Parietal lobe (tissue), 1 donor: ENCODE measurements around the gene ZNF583. TPM values are rescaled to one million over a fixed set of nuclear protein-coding genes. Genes with fewer than 3 reads are reported as not detected.

ENCODE experiments used
- total RNA-seq: library from RNA; depleted of rRNA; stranded (reverse); fragments of >200 nt; gene quantifications from one replicate; pipeline ENCODE4 v1.2.3, GENCODE V29; 2014

Gene ZNF583
- 71.7 TPM for total RNA-seq

DNA sequence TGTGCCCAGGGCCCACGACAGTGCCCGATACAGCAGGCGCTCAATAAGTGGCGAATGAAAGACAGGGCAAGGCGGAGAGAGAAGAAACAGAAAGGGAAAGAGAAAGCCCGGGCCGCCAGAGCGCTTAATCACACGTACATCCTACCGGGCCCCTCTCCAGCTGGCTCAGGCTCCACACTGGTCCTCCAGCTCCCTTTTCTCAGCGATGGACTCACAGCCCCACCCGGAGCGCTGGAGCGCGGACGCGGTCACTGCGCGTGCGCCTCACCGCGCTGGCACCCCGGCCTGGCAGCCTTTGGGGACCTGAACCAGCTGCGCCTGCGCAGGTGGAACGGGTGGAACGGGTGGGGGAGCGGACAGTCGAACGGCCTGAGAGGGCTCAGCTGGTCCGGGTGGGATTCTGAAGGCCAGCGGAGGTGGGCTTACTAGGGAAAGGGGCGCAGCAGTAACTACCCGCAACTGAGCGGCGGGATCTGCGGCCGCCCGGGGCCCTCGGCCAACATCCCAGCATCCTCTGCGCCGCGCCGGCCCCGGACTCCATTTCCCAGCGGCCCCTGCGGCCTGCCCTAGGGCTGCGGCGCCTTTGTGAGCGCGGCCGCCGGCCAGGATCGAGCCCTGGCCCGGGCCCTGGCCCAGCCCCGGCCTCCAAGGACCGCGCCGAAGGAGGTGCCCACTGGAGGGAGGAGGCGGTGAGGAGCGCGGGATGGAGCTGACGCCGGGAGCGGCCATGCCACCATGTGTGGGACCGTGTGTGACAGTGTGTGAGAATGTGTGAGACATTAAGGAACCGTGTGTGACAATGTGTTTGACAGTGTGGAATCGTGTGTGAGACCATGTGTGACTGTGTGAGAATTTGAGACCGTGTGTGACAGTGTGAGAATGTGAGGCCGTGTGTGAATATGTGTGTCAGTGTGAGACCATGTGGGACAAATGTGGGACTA is at the start of gene ZNF583:
TSS of gene ZNF583 (plus strand) at position 569 of the 941 bp plus-strand sequence. CDS start 2,783 bp downstream, outside the sequence.

DNA sequence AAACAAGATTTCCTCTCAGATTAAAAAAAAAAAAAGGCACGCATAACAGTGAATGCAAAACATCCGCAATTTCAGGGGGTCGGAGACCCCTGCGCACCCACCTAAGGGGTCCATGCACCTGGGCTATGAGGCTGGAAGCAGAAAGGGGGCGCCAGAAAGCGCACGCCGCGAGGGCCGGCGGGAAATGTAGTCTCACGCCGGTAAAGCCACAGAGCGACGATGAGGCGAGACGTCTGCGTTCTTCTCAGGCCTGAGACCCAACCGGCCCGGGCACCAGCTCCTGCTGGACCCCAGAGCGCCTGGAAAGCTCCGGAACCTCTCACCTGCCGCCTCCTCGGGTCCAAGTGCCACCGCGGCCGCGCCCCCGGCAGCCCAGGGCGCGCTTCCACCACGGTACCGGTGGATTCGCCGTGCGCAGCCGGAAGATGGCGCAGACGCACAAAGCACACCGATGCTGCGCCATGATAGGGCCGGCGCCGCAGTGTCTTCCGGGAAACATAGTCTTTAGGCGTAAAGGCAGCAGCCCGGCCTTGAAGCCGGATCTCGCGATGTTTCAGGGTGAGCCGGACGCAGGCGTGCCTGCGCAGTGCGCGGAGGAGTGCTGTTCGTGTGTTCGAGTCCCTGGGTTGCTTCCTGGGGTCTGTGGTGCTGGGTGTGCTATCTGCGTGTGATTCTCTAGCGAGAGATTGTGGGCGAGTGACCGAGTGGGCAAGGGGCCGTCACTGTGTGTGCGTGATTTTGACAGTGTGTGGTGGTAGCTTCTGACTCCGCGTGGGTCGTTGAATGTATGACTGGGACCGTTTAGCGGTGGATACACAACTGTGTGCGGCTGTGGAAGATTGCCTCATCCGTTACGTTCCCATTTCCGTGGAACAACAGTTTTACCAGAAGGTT is 10.8 kb upstream of the ZNF583 start, which contains the start of gene ZNF582:
TSS of gene ZNF582 (minus strand) at position 416 of the 894 bp plus-strand sequence. CDS start 1,782 bp downstream, outside the sequence.

Other genes with a start within 250 kb of the ZNF583 start
- gene GALP, start 228.3 kb upstream of the ZNF583 start, total RNA-seq = not detected
- not detected for gene ZSCAN5B, start 206.5 kb upstream of the ZNF583 start, total RNA-seq
- not detected for gene ZSCAN5C, start 202.1 kb upstream of the ZNF583 start, total RNA-seq
- not detected for gene EDDM13, start 131.6 kb upstream of the ZNF583 start, total RNA-seq
- 10.0 TPM for gene ZSCAN5A, start 89.5 kb upstream of the ZNF583 start, total RNA-seq
- 8.8 TPM for gene ZNF582, start 10.8 kb upstream of the ZNF583 start, total RNA-seq
- 35.1 TPM for gene ZNF667, start 73.0 kb downstream of the ZNF583 start, total RNA-seq
- 48.5 TPM for gene ZNF471, start 103.5 kb downstream of the ZNF583 start, total RNA-seq
- gene ZFP28, start 134.6 kb downstream of the ZNF583 start, total RNA-seq = 42.3 TPM
- gene ZNF470, start 163.1 kb downstream of the ZNF583 start, total RNA-seq = 29.7 TPM
- 41.6 TPM for gene ZNF71, start 191.0 kb downstream of the ZNF583 start, total RNA-seq
- gene SMIM17, start 238.8 kb downstream of the ZNF583 start, total RNA-seq = 11.9 TPM